ENCODE measurements around the gene PRKG1.

DNA sequence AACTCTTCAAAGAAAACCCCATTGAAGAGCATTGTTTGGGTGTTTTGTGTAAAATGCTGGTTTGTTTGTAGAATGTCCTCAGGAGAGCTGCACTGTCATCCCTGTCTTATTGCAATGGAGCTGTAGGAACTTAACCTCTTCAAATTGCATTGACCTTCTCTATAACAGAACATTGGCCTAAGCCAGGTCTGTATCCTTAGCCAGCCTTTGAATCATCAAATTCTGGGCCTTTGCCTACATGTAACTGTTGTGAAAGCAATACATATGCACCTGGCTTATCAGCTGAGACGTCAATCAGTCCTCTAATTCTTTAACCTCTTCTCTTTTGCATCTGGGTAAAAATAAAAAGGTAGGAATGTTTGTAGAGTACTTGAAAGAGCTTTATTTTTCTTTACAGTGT lies 429.1 kb downstream of the PRKG1 start:
- TF ChIP-seq, protein P1, sequence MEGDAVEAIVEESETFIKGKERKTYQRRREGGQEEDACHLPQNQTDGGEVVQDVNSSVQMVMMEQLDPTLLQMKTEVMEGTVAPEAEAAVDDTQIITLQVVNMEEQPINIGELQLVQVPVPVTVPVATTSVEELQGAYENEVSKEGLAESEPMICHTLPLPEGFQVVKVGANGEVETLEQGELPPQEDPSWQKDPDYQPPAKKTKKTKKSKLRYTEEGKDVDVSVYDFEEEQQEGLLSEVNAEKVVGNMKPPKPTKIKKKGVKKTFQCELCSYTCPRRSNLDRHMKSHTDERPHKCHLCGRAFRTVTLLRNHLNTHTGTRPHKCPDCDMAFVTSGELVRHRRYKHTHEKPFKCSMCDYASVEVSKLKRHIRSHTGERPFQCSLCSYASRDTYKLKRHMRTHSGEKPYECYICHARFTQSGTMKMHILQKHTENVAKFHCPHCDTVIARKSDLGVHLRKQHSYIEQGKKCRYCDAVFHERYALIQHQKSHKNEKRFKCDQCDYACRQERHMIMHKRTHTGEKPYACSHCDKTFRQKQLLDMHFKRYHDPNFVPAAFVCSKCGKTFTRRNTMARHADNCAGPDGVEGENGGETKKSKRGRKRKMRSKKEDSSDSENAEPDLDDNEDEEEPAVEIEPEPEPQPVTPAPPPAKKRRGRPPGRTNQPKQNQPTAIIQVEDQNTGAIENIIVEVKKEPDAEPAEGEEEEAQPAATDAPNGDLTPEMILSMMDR (IDR thresholded peaks at IDR 0.05), result no peak
- no peak for TF ChIP-seq POLR2A (IDR thresholded peaks at IDR 0.05)
